Sigmoid colon (tissue), 4 donors: ENCODE results near the gene PTPRA.

ENCODE experiments used
- POLR2A ChIP-seq, 2 donors: fragments of 450-650 bp; IDR thresholded peaks; one replicate each; pipeline ENCODE4 v1.6.1; 2016; ENCODE audit warnings: antibody characterized with exemption in 2 of 2, mild to moderate bottlenecking in 2 of 2, moderate library complexity in 2 of 2
- POLR2AphosphoS5 ChIP-seq, 4 donors: sonication (generic); formaldehyde crosslinking; IDR thresholded peaks; one replicate each; pipeline ENCODE4 v1.6.1; 2017; ENCODE audit warnings: antibody characterized with exemption in 4 of 4
- TF ChIP-seq, protein P1 (sequence below), 4 experiments: fragments of 450-650 bp in 3 of 4; fragments of 200-600 bp in 1 of 4; IDR thresholded peaks; one replicate each; pipeline ENCODE4 v1.5.1; 2016 to 2019; ENCODE audit warnings: antibody characterized with exemption in 4 of 4, mild to moderate bottlenecking in 3 of 4, moderate library complexity in 2 of 4

DNA sequence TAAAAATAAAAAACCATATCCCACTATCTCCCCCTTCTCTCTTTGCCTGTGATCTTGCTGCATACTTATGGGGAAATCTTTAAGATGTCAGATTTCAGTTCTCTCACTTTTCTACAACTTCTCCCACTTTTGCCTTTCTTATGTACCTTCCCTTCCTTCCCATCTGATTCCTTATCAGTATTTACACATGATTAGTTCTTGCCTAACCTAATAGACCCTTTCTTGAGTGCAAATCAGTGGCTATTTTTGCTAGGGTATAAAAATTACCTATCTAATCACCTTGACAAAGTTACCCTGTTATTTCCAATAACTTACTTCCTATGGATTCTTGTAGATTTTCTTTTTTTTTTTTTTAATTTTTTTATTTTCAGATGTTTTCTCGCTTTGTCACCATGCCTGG is 75.7 kb downstream of the PTPRA start:
- TF ChIP-seq POLR2A (IDR thresholded peaks at IDR 0.05): no peak
- TF ChIP-seq, protein P1, sequence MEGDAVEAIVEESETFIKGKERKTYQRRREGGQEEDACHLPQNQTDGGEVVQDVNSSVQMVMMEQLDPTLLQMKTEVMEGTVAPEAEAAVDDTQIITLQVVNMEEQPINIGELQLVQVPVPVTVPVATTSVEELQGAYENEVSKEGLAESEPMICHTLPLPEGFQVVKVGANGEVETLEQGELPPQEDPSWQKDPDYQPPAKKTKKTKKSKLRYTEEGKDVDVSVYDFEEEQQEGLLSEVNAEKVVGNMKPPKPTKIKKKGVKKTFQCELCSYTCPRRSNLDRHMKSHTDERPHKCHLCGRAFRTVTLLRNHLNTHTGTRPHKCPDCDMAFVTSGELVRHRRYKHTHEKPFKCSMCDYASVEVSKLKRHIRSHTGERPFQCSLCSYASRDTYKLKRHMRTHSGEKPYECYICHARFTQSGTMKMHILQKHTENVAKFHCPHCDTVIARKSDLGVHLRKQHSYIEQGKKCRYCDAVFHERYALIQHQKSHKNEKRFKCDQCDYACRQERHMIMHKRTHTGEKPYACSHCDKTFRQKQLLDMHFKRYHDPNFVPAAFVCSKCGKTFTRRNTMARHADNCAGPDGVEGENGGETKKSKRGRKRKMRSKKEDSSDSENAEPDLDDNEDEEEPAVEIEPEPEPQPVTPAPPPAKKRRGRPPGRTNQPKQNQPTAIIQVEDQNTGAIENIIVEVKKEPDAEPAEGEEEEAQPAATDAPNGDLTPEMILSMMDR (IDR thresholded peaks at IDR 0.05): no peak
- no peak for TF ChIP-seq POLR2AphosphoS5 (IDR thresholded peaks at IDR 0.05)
